PC-9 (cell line): ENCODE results near the gene MRPL53. TPM values are rescaled to one million over a fixed set of nuclear protein-coding genes. Genes with fewer than 3 reads are reported as not detected.

Source experiments
- BruUV-seq: library from RNA; stranded (reverse); fragments of 400-500 nt; replicated peaks from 2 replicates; lab custom pipeline; 2021; lab: Mats Ljungman, UMichigan
- CTCF ChIA-PET: fragments of 300-600 bp; sonication (Branson Sonifier 250); formaldehyde crosslinking; loops from one replicate; lab custom pipeline; 2022; ENCODE audit warnings: antibody characterized with exemption; lab: Charles Lee
- POLR2A ChIA-PET: fragments of 300-600 bp; sonication (Branson Sonifier 250); formaldehyde crosslinking; loops from one replicate; lab custom pipeline; 2022; ENCODE audit warnings: antibody characterized with exemption; ENCODE audit not compliant: unreplicated experiment; lab: Charles Lee
- DNase-seq, 2 experiments: peaks; one replicate each; pipeline versions ENCODE4 v3.0.0 to v3.0.0-alpha.2; 2015 to 2022; ENCODE audit warnings: mixed read lengths in 1 of 2
- H2AFZ ChIP-seq: fragments of 200-600 bp; sonication (generic); 2 replicates; pipeline ENCODE4 v1.8.1; 2017; ENCODE audit warnings: antibody characterized with exemption
- H3F3A ChIP-seq: fragments of 200-600 bp; sonication (generic); 2 replicates; pipeline ENCODE4 v1.8.1; 2017; ENCODE audit warnings: antibody characterized with exemption, mild to moderate bottlenecking, low read depth; ENCODE audit not compliant: insufficient read depth
- H3K27ac ChIP-seq: fragments of 200-600 bp; sonication (generic); 2 replicates; pipeline ENCODE4 v1.6.1; 2016; ENCODE audit warnings: mixed run types
- H3K27me3 ChIP-seq: fragments of 200-600 bp; sonication (generic); 2 replicates; pipeline ENCODE4 v1.6.1; 2016; ENCODE audit warnings: low read depth, mixed run types; ENCODE audit not compliant: insufficient read depth
- H3K36me3 ChIP-seq: fragments of 200-600 bp; sonication (generic); 2 replicates; pipeline ENCODE4 v1.6.1; 2016; ENCODE audit warnings: low read depth, mixed run types
- H3K4me1 ChIP-seq: fragments of 200-600 bp; sonication (generic); replicated peaks from 2 replicates; pipeline ENCODE4 v1.6.1; 2016; ENCODE audit warnings: mixed run types; ENCODE audit not compliant: insufficient read depth
- H3K4me2 ChIP-seq: fragments of 200-600 bp; sonication (generic); 2 replicates; pipeline ENCODE4 v1.6.1; 2017; ENCODE audit warnings: mixed run types
- H3K4me3 ChIP-seq: fragments of 200-600 bp; sonication (generic); 2 replicates; pipeline ENCODE4 v1.6.1; 2016; ENCODE audit warnings: mixed run types
- H3K79me2 ChIP-seq: fragments of 200-600 bp; sonication (generic); 2 replicates; pipeline ENCODE4 v1.6.1; 2017; ENCODE audit warnings: low read depth, mixed run types
- H3K9me2 ChIP-seq: fragments of 200-600 bp; sonication (generic); 2 replicates; pipeline ENCODE4 v1.8.1; 2017; ENCODE audit warnings: mild to moderate bottlenecking; ENCODE audit not compliant: insufficient read depth
- H3K9me3 ChIP-seq: fragments of 200-600 bp; sonication (generic); 2 replicates; pipeline ENCODE4 v1.8.1; 2016; ENCODE audit warnings: low read depth; ENCODE audit not compliant: insufficient read depth
- H4K20me1 ChIP-seq: fragments of 200-600 bp; sonication (generic); 2 replicates; pipeline ENCODE4 v1.8.1; 2017; ENCODE audit not compliant: insufficient read depth
- EZH2 ChIP-seq: fragments of 200-600 bp; sonication (generic); IDR thresholded peaks from 2 replicates; pipeline ENCODE4 v1.8.0; 2017; ENCODE audit warnings: antibody characterized with exemption, low read depth
- intact Hi-C: fragments of 100-400 bp; cut with micrococcal nuclease; formaldehyde crosslinking; loops from one replicate; pipeline ENCODE4 v1.10.0; 2022; ENCODE audit not compliant: unreplicated experiment
- total RNA-seq: library from RNA; stranded (reverse); gene quantifications from 2 replicates; pipeline ENCODE4 v1.2.3, GENCODE V29; 2021
- TF ChIP-seq, protein P1 (sequence below): fragments of 200-600 bp; sonication (generic); conservative IDR thresholded peaks from 2 replicates; pipeline ENCODE4 v1.6.1; 2017; ENCODE audit warnings: mixed run types, antibody characterized with exemption, mild to moderate bottlenecking, moderate library complexity

The MRPL53 gene
- total RNA-seq, 1 experiment from 2014 or later = 51.1 TPM

- Histone ChIP-seq H3K4me1 (peaks cover 25% of the 10 kb centered on the region), H3K79me2 (peaks cover 25% of the 10 kb centered on the region), H3K4me3 (no peak overlapping the region), H3K9me2 (no peaks in the 10 kb centered on the region), H2AFZ (no peak overlapping the region), H3K27me3 (no peaks in the 10 kb centered on the region), H4K20me1 (no peaks in the 10 kb centered on the region), H3K36me3 (0 out of 2 replicates have a peak, but pooled peaks cover 10% of the 10 kb centered on the region), H3K9me3 (no peaks in the 10 kb centered on the region), H3F3A (peaks cover 35% of the 10 kb centered on the region; the same call in 1 of the 2 replicates), H3K27ac (no peak overlapping the region), H3K4me2 (no peak overlapping the region)
- POLR2A ChIA-PET = no interaction called here
- peak in 1 of 2 experiments; percentile 71 for DNase-seq
- intact Hi-C loops = loop anchor here (10.0 kb wide), 1 partner anchor 342 kb away; no protein-coding TSS in a partner anchor
- CTCF ChIA-PET = no interaction called here
- no peak for TF ChIP-seq EZH2
- TF ChIP-seq, protein P1, sequence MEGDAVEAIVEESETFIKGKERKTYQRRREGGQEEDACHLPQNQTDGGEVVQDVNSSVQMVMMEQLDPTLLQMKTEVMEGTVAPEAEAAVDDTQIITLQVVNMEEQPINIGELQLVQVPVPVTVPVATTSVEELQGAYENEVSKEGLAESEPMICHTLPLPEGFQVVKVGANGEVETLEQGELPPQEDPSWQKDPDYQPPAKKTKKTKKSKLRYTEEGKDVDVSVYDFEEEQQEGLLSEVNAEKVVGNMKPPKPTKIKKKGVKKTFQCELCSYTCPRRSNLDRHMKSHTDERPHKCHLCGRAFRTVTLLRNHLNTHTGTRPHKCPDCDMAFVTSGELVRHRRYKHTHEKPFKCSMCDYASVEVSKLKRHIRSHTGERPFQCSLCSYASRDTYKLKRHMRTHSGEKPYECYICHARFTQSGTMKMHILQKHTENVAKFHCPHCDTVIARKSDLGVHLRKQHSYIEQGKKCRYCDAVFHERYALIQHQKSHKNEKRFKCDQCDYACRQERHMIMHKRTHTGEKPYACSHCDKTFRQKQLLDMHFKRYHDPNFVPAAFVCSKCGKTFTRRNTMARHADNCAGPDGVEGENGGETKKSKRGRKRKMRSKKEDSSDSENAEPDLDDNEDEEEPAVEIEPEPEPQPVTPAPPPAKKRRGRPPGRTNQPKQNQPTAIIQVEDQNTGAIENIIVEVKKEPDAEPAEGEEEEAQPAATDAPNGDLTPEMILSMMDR = no peak
- no TSS peak for BruUV-seq
Observed at GRCh38 chr2:74502720-74503505, 30.4 kb upstream of the MRPL53 start.

DNA sequence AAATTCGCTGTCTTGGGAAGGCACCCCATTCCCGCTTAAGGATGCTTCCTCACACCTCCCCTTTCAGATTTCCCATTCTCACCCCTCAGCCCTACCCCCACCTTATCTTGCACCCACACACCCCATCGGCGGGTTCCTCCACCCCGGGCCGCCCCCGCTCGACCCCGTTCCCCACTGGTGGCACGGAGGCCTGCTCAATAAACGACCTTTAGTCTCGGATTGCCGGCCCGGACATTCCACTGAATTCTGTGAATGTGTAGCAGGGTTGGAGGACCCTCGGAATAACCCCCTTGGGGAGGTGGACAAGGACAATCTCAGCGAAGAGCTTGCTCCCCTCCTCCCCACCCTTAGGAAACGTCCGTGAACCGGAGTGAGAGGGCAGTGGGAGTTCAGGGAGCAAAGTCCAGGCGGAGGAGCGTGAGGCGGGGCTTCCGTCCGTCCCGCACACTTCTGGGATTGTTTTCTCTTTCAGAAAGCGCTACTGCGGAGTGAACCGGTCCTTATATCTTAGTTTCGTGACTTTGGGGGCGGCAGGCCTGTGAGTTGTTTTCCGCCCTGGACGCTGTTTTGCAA, 29.8 kb upstream of the MRPL53 start:
- intact Hi-C loops = loop anchor here (10.0 kb wide), 1 partner anchor 343 kb away; no protein-coding TSS in a partner anchor
- Histone ChIP-seq H3K9me2 (no peaks in the 10 kb centered on the region), H3K4me1 (peaks cover 31% of the 10 kb centered on the region), H4K20me1 (no peaks in the 10 kb centered on the region), H3K27ac (no peak overlapping the region), H3K36me3 (0 out of 2 replicates have a peak, but pooled peaks cover 10% of the 10 kb centered on the region), H3K27me3 (no peaks in the 10 kb centered on the region), H3K4me3 (no peak overlapping the region), H2AFZ (no peak overlapping the region), H3K4me2 (no peak overlapping the region), H3K79me2 (peaks cover 29% of the 10 kb centered on the region), H3F3A (peaks cover 35% of the 10 kb centered on the region; the same call in 1 of the 2 replicates), H3K9me3 (no peaks in the 10 kb centered on the region)
- ChIA-PET POLR2A (no interaction called here), CTCF (no interaction called here)
- no TSS peak for BruUV-seq
- TF ChIP-seq, protein P1 = no peak
- no peak for TF ChIP-seq EZH2
- no peak for DNase-seq

- intact Hi-C loops = loop anchor here (10.0 kb wide), 1 partner anchor 343 kb away; no protein-coding TSS in a partner anchor
- ChIA-PET CTCF (no interaction called here), POLR2A (no interaction called here)
- BruUV-seq = no TSS peak
- H2AFZ ChIP-seq = no peak overlapping the region
- H3K9me3 ChIP-seq = no peaks in the 10 kb centered on the region
- no peaks in the 10 kb centered on the region for H3K27me3 ChIP-seq
- no peak for DNase-seq
- 0 out of 2 replicates have a peak, but pooled peaks cover 10% of the 10 kb centered on the region for H3K36me3 ChIP-seq
- H3K4me3 ChIP-seq = no peak overlapping the region
- H3K9me2 ChIP-seq = no peaks in the 10 kb centered on the region
- H3K79me2 ChIP-seq = peaks cover 24% of the 10 kb centered on the region
- no peaks in the 10 kb centered on the region for H4K20me1 ChIP-seq
- no peak overlapping the region for H3K4me2 ChIP-seq
- TF ChIP-seq, protein P1 = no peak
- no peak for TF ChIP-seq EZH2
- peaks cover 29% of the 10 kb centered on the region; the same call in 1 of the 2 replicates for H3F3A ChIP-seq
- H3K27ac ChIP-seq = no peak overlapping the region
- peaks cover 32% of the 10 kb centered on the region for H3K4me1 ChIP-seq
Observed at GRCh38 chr2:74501335-74502071, 29.0 kb upstream of the MRPL53 start.
